Keratinocyte (primary cell): ENCODE data around the gene MIEF1. TPM values are rescaled to one million over a fixed set of nuclear protein-coding genes. Genes with fewer than 3 reads are reported as not detected.

Experiments
- DNase-seq: peaks from one replicate; pipeline ENCODE4 v3.0.0-alpha.2; 2011; ENCODE audit warnings: low read depth, missing footprints, low spot score
- FAIRE-seq: peaks from 2 replicates; lab custom pipeline; 2011; peaks lifted over from hg19 to GRCh38; lab: Jason Lieb, UNC
- H2AFZ ChIP-seq: 2 replicates; pipeline ENCODE4 v1.6.0; 2012; ENCODE audit warnings: low read length, control low read depth, inconsistent platforms; ENCODE audit not compliant: control insufficient read depth
- H3K27ac ChIP-seq: 2 replicates; pipeline ENCODE4 v1.5.1; 2011; ENCODE audit warnings: low read length; ENCODE audit not compliant: control insufficient read depth, insufficient read depth
- H3K27me3 ChIP-seq: 3 replicates; pipeline ENCODE4 v1.6.0; 2011; ENCODE audit warnings: low read length; ENCODE audit not compliant: control insufficient read depth, insufficient read depth; ENCODE audit errors: extremely low read depth
- H3K36me3 ChIP-seq, 2 experiments: 2 replicates in 1 of 2; 3 replicates in 1 of 2; pipeline ENCODE4 v1.5.1; 2011; ENCODE audit warnings: low read length in 2 of 2, mild to moderate bottlenecking in 1 of 2; ENCODE audit not compliant: control insufficient read depth in 2 of 2, insufficient read depth in 2 of 2; ENCODE audit errors: extremely low read depth in 1 of 2
- H3K4me1 ChIP-seq: 3 replicates; pipeline ENCODE4 v1.5.1; 2011; ENCODE audit warnings: low read length; ENCODE audit not compliant: control insufficient read depth, insufficient read depth; ENCODE audit errors: extremely low read depth
- H3K4me2 ChIP-seq: 3 replicates; pipeline ENCODE4 v1.6.0; 2011; ENCODE audit warnings: low read depth, low read length; ENCODE audit not compliant: control insufficient read depth, insufficient read depth; ENCODE audit errors: extremely low read depth
- H3K4me3 ChIP-seq, 3 experiments: fragments of 200-600 bp in 1 of 3; sonication (generic) in 1 of 3; 2 replicates in 2 of 3; 3 replicates in 1 of 3; pipeline ENCODE4 v1.5.1; 2011 to 2016; ENCODE audit warnings: low read length in 3 of 3, mild to moderate bottlenecking in 3 of 3, control low read depth in 2 of 3, inconsistent platforms in 1 of 3, low read depth in 1 of 3, mixed read lengths in 1 of 3, mixed run types in 1 of 3, moderate library complexity in 1 of 3; ENCODE audit not compliant: control insufficient read depth in 2 of 3, insufficient read depth in 2 of 3; ENCODE audit errors: extremely low read depth in 1 of 3
- H3K79me2 ChIP-seq: 2 replicates; pipeline ENCODE4 v1.6.0; 2012; ENCODE audit warnings: low read length; ENCODE audit not compliant: control insufficient read depth, insufficient read depth
- H3K9ac ChIP-seq: 3 replicates; pipeline ENCODE4 v1.6.0; 2011; ENCODE audit warnings: low read length; ENCODE audit not compliant: control insufficient read depth, insufficient read depth; ENCODE audit errors: extremely low read depth
- H3K9me1 ChIP-seq: 3 replicates; pipeline ENCODE4 v1.6.0; 2011; ENCODE audit warnings: low read length; ENCODE audit not compliant: control insufficient read depth, insufficient read depth; ENCODE audit errors: extremely low read depth
- H3K9me3 ChIP-seq: 2 replicates; pipeline ENCODE4 v1.5.1; 2012; ENCODE audit warnings: low read depth, low read length; ENCODE audit not compliant: control insufficient read depth
- H4K20me1 ChIP-seq: 3 replicates; pipeline ENCODE4 v1.6.0; 2011; ENCODE audit warnings: low read length; ENCODE audit not compliant: control insufficient read depth, insufficient read depth; ENCODE audit errors: extremely low read depth
- EZH2 ChIP-seq: IDR thresholded peaks from one replicate; pipeline ENCODE4 v1.6.1; 2012; ENCODE audit warnings: inconsistent platforms, mild to moderate bottlenecking, low read length, moderate library complexity
- dilution Hi-C: fragments of 300-500 bp; cut with MboI; formaldehyde crosslinking; loops from one replicate; pipeline ENCODE4 v1.7.0; 2020; ENCODE audit warnings: low sequenced_read_pairs; ENCODE audit not compliant: extremely low pct_ligation_motif_present
- polyA plus RNA-seq, 5 experiments: library from polyadenylated mRNA; depleted of rRNA in 3 of 5; stranded (reverse) in 3 of 5; stranded (forward) in 1 of 5; unstranded in 1 of 5; fragments of >200 nt; gene quantifications; 1 replicate in 1 of 5; 2 replicates in 3 of 5; 3 replicates in 1 of 5; pipeline versions ENCODE4 v1.2.1 to v1.2.3, GENCODE V29; 2011 to 2012; ENCODE audit warnings: missing spikeins in 2 of 5, low read depth in 1 of 5, low replicate concordance in 1 of 5
- TF ChIP-seq, protein P1 (sequence below), 3 experiments: IDR thresholded peaks in 1 of 3; conservative IDR thresholded peaks in 1 of 3; optimal IDR thresholded peaks in 1 of 3; 2 replicates in 2 of 3; 3 replicates in 1 of 3; pipeline versions ENCODE3 to v1.5.1; 2011; ENCODE audit warnings: low read length in 3 of 3, mild to moderate bottlenecking in 3 of 3, moderate library complexity in 2 of 3, control low read depth in 1 of 3, inconsistent platforms in 1 of 3; ENCODE audit not compliant: insufficient read depth in 2 of 3; ENCODE audit errors: extremely low read depth in 1 of 3

The MIEF1 gene
- polyA plus RNA-seq, 1 donor (not counting 4 experiments of a cell fraction or from before 2014, with no cell fraction given), result 18.4 TPM

DNA sequence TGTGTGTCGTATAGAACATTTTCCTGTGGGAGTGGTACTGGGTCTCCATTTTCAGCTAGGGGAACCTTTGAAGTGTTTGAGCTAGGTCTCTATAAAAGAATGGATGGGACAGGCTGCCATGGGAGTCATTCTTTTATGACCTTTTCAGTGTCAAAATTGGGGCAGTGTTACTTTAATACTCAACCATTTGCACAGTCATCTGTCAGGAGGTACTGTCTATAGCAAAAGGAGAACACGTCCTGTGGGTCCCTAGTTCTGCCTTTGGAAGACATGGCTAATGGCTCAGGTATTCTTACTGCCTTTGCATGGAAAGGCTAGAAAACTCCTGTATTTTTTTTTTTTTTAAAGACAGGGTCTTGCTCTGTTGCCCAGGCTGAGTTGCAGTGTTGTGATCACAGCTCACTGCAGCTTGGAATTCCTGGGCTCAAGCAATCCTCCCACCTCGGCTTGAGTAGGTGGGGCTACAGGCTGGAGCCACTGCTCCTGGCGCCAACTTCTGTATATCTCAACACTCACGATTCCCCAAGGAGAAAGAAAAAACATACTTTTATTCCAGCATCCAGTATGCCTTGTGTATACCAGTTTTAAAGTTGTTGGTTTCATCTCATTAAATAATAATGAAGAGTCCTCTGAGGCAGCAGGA, 16.2 kb downstream of the MIEF1 start:
- FAIRE-seq (no peak), DNase-seq (no peak)
- Histone ChIP-seq H3K9ac (peak overlapping the region; percentile 99), H3K9me1 (no peaks in the 10 kb centered on the region), H3K79me2 (peaks cover 42% of the 10 kb centered on the region), H2AFZ (no peak overlapping the region), H3K27ac (peak overlapping the region; percentile 97), H4K20me1 (peaks cover 26% of the 10 kb centered on the region), H3K4me2 (peak overlapping the region; percentile 76), H3K4me1 (peaks cover 20% of the 10 kb centered on the region), H3K4me3 (no peak overlapping the region), H3K36me3 (peaks cover 29 to 47% of the 10 kb centered on the region in 2 experiments), H3K27me3 (no peaks in the 10 kb centered on the region), H3K9me3 (no peaks in the 10 kb centered on the region)
- no peak for TF ChIP-seq EZH2
- TF ChIP-seq, protein P1, sequence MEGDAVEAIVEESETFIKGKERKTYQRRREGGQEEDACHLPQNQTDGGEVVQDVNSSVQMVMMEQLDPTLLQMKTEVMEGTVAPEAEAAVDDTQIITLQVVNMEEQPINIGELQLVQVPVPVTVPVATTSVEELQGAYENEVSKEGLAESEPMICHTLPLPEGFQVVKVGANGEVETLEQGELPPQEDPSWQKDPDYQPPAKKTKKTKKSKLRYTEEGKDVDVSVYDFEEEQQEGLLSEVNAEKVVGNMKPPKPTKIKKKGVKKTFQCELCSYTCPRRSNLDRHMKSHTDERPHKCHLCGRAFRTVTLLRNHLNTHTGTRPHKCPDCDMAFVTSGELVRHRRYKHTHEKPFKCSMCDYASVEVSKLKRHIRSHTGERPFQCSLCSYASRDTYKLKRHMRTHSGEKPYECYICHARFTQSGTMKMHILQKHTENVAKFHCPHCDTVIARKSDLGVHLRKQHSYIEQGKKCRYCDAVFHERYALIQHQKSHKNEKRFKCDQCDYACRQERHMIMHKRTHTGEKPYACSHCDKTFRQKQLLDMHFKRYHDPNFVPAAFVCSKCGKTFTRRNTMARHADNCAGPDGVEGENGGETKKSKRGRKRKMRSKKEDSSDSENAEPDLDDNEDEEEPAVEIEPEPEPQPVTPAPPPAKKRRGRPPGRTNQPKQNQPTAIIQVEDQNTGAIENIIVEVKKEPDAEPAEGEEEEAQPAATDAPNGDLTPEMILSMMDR (optimal IDR thresholded peaks at IDR 0.05 in 1 of 3, IDR thresholded peaks at IDR 0.05 in 1 of 3, conservative IDR thresholded peaks at IDR 0.05 in 1 of 3; ENCODE audit: extremely low read depth in 1 of 3, insufficient read depth in 2 of 3, low read length in 3 of 3), result no peak
- dilution Hi-C loops, result no loop called here

DNA sequence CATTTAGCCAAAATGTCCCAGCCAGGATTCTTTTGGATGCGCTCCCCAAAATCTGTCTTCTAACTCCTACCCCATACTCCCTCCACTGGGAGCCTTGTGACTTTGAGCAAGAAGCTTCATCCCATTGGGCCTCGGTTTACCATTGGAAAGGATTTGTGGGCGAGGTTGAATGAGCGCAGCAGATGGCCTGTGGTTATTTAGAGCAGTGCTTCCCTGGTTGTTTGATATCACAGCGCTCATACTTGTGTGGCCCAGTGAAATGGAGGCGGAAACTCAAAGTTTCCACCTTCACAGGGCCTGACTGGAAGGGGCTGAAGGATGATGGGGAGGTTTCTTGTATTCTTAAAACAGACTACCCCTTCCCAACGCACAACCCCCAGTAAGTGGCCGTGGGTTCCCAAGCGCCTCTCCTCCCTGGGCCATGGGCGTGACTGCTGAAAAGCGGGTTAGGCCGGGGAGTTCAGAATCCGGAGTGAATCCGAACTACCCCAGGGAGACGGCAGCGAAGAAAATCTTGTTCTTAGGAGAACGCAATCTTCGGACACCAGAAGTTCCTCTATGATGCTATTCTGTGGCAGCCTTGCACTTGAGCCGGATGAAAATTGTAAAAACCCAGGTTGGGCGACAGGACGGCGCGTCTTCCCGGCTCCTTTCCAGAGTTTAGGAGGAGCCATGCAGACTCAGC, 17.0 kb downstream of the MIEF1 start:
- Histone ChIP-seq H3K9ac (peak overlapping the region; percentile 99), H3K27ac (peak overlapping the region; percentile 97), H2AFZ (no peak overlapping the region), H3K27me3 (no peaks in the 10 kb centered on the region), H3K36me3 (peaks cover 28 to 45% of the 10 kb centered on the region in 2 experiments), H3K4me1 (peaks cover 21% of the 10 kb centered on the region), H3K79me2 (peaks cover 40% of the 10 kb centered on the region), H3K4me3 (peak overlapping the region; percentile 79 to 93 (median 86)), H3K4me2 (peak overlapping the region; percentile 76), H3K9me1 (peaks cover under 1% of the 10 kb centered on the region), H3K9me3 (no peaks in the 10 kb centered on the region), H4K20me1 (peaks cover 29% of the 10 kb centered on the region)
- DNase-seq (no peak), FAIRE-seq (no peak)
- dilution Hi-C loops, result no loop called here
- TF ChIP-seq, protein P1 (optimal IDR thresholded peaks at IDR 0.05 in 1 of 3, IDR thresholded peaks at IDR 0.05 in 1 of 3, conservative IDR thresholded peaks at IDR 0.05 in 1 of 3; ENCODE audit: extremely low read depth in 1 of 3, insufficient read depth in 2 of 3, low read length in 3 of 3), result no peak
- TF ChIP-seq EZH2, result no peak
